ENCODE measurements around the gene LPAR3.
"Not testable (repeated sequence)": the region's sequence is repeated elsewhere in the genome, so short reads cannot be mapped to it uniquely, and the experiment has no call there.

The LPAR3 gene

GRCh38 chr1:84902727-84903126, 9.7 kb upstream of the LPAR3 start:
- DNase-seq (ENCODE audit: low read depth in 2 of 2), result not testable (repeated sequence)

- no peak for DNase-seq (ENCODE audit: low read depth in 2 of 2)
Measured at GRCh38 chr1:84899969-84900368, 7.0 kb upstream of the LPAR3 start.

GRCh38 chr1:84896279-84896678, 3.3 kb upstream of the LPAR3 start:
- DNase-seq (ENCODE audit: low read depth in 2 of 2), result no peak

- DNase-seq (ENCODE audit: low read depth in 2 of 2), result no peak
Measured at GRCh38 chr1:84890566-84890965, 2.4 kb downstream of the LPAR3 start.

- DNase-seq (ENCODE audit: low read depth in 2 of 2), result no peak
Measured at GRCh38 chr1:84889437-84889836, 3.6 kb downstream of the LPAR3 start.

DNA sequence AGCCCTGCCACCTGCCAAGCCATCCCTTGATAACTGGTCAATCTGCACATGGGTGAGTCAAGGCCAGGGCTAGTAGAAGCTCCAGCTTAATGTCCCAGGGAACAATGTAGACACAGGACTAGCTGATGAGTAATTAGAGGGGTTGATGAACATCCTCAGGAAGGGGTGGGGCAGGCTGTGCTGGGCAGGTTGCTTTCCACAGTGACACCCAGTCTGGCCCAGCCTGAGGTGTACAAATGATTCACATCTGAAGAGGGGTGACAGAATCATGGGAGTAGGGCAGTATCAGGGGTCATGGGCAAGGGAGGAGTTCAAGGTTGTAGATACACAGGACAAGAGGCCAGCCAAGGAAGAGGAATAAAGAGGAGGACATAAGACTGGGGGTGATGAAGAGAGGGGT, 4.3 kb downstream of the LPAR3 start:
- no peak for DNase-seq (ENCODE audit: low read depth in 2 of 2)

- no peak for DNase-seq (ENCODE audit: low read depth in 2 of 2)
Measured at GRCh38 chr1:84887261-84887934, 5.6 kb downstream of the LPAR3 start.

DNA sequence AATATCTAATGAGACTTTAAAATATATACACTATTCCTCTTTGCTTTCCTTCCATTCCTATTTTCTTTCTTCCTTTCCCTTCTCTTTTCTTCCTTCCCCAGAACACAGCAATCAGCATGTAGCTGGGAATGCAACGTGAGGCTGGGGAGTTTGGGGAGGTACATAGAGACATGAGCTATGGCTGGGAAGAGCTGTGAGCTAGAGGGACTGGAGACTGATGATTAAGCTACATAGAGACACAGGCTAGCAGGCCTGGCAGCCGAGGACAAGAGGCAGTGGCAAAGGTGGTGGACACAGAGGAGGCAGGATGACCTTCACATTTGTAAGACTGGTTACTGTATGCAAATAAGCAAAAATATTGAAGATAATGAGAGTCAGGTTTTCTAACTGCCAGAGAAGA, 7.5 kb downstream of the LPAR3 start:
- DNase-seq (ENCODE audit: low read depth in 2 of 2), result no peak

DNA sequence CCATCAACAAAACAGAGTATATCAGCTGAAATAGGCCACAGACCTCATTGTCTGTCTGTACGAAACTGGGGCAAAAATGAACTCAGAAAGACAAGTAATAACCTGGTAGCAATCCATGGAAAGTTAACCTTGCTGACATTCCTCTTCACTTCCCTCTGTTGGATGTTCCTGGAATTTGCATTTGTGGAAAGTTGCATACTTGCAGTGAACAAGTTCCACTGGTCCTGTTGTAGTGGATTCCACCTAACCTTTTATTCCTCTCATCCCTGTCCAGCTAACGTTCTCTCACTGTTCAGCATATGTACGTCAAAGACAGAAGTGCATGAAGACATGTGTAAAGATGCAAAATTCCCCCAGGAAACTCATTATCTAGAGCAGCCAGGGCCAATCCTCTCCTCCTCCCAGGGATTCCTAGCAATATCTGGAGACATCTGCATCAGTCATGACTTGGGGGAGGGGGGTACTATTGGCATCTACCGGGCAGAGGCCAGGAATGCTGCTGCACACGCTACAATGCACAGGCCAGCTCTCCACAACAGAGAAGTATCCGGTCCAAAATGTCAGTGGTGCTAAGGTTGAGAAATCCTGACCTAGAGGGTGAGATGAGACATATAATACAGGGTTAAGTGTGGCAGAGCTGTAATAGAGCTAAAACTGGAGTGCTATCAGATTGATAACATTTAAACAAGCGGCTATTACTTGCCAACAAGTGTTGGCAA, 8.2 kb downstream of the LPAR3 start:
- DNase-seq (ENCODE audit: low read depth in 2 of 2), result no peak

- no peak for DNase-seq (ENCODE audit: low read depth in 2 of 2)
Measured at GRCh38 chr1:84883286-84883685, 9.7 kb downstream of the LPAR3 start.

- no peak for DNase-seq (ENCODE audit: low read depth in 2 of 2)
Measured at GRCh38 chr1:84877592-84877991, 15.4 kb downstream of the LPAR3 start.

- no peak for DNase-seq (ENCODE audit: low read depth in 2 of 2)
Measured at GRCh38 chr1:84876353-84876752, 16.7 kb downstream of the LPAR3 start.

- no peak for DNase-seq (ENCODE audit: low read depth in 2 of 2)
Measured at GRCh38 chr1:84873366-84873765, 19.6 kb downstream of the LPAR3 start.

DNA sequence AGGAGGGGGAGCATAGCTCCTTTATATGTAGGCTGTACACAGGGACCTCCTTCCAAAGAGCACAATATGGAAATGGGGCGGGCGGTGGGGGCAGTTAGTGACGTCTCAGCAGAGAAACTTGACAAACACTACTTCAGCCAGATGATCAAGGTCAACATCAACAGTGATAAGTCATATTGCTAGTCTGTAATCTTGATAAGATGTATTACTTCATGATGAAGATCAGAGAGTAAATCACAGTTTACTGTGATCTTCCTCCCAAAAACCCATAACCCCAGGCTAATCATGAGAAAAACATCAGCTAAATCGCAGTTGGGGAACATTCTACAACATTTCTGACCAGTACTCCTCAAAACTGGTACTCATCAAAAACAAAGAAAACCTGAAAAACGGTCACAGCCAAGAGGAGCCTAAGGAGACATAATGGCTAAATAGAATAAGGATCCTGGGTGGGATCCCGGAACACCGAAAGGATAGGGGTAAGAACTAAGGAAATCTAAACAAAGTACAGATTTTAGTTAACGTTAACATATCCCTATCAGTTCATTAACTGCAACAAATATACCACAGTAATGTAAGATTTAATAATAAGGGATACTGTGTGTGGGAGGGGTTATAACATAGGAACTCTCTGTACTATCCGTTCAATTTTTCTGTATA, 20.2 kb downstream of the LPAR3 start:
- DNase-seq (ENCODE audit: low read depth in 2 of 2), result no peak

DNA sequence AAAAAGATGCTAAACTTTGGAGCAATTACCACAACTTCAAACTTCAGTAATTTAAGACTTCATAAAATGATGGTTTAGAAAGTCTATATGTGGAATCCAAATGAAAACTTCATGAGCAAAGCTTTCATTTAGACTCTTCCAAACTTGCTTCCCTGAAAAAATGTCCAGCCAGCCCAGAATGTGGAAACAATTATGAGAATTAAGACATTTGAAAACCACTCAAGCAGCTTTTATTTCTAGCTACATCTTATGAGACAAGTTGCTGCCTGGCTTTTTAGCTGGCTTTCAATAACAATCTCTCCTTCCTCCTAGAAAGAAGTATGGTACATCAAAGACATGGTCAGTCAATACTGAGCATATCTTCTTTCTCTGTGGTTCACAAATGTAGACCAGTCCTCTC, 21.8 kb downstream of the LPAR3 start:
- DNase-seq (ENCODE audit: low read depth in 2 of 2), result no peak

GRCh38 chr1:84870591-84870990, 22.4 kb downstream of the LPAR3 start:
- DNase-seq (ENCODE audit: low read depth in 2 of 2), result no peak

- DNase-seq (ENCODE audit: low read depth in 2 of 2), result no peak
Measured at GRCh38 chr1:84869720-84870119, 23.3 kb downstream of the LPAR3 start.

DNA sequence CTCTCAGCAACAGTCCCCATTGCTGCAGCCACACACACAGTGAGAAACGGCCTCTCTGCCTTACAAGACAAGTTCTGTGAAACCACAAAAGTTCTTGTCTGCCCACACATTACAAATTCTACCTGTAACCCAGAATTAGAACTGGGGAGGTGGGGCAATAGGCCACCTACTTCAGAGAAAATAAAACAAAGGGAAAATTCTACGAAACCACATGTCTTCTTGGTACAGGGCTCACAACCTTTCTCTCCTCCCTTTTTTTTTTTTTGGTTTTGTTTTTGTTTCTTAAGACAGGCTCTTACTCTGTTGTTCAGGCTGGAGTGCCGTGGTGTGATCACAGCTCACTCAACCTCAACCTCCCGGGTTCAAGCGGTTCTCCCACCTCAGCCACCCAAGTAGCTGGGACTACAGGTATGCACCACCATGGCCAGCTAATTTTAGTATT, 30.2 kb downstream of the LPAR3 start:
- DNase-seq (ENCODE audit: low read depth in 2 of 2), result no peak

DNA sequence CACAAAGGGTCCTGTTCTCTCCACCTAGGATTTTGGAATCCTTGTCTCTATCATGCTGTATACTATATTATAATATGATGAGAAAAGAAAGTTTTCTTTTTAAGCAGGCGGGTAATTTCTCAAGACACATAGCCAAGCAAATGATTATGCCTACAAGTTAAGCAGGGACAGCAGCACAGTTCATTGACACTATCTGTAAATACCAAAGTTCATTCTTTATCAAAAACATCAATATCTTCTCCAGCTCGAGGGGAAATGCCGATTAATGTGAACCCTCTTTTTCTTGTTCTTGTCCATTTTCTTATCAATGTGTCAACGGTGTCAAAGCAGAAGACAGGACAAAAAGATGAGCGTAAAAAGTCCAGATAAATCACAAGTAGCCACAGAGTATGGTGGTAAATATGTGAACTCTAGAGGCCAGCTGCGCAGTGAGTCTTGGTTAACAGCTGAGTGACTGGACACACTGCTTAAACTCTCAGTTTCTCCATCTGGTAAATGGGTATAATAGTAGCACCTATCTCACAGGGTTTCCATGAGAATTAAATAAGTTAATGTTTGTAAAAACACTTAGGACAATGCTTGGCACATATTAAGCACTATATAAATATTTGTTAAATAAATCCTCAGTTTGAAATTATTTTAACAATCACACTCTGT, 30.9 kb downstream of the LPAR3 start:
- no peak for DNase-seq (ENCODE audit: low read depth in 2 of 2)

DNA sequence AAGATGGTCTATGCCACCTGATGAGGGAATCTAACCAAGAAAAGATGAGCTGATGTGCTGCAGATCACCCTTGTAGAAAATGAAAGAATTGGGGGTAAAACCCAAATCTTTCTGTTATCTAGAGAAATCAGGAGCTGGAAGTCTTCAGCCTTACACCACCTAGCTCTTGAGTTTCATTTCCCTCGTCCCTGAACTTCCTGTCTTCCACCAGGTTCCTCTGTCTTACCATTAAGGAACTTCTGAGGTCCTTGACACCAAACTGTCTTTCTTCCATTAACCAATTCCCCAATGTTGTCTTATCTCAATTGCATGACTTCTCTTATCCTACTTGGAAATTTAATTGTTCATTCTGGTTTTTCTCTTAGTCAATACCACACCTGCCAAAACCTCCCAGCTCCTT, 31.5 kb downstream of the LPAR3 start:
- DNase-seq (ENCODE audit: low read depth in 2 of 2), result no peak

GRCh38 chr1:84859866-84860265, 33.1 kb downstream of the LPAR3 start:
- no peak for DNase-seq (ENCODE audit: low read depth in 2 of 2)

- DNase-seq (ENCODE audit: low read depth in 2 of 2), result no peak
Measured at GRCh38 chr1:84857906-84858305, 35.1 kb downstream of the LPAR3 start.
